Measurements from ENCODE around the gene IQCE.

IQCE gene

GRCh38 chr7:2645274-2645868 lies 86.6 kb downstream of the IQCE start:
- peak in 8 of 11 experiments; percentile 55 to 82 (median 74); a peak in 13 of 22 replicates for TF ChIP-seq Cebpa-rat (IDR thresholded peaks at IDR 0.05)
- no peaks in the 10 kb centered on the region for H3K9me3 ChIP-seq (replicated peaks in 1 of 11)
- peak overlapping the region; percentile 62 to 97 (median 84) for H3K9ac ChIP-seq
- H3K36me3 ChIP-seq: peaks cover 31 to 45% (median 40%) of the 10 kb centered on the region in 11 experiments
- H3K27ac ChIP-seq: peak overlapping the region in 10 of 11 experiments; percentile 28 to 98 (median 92); a peak in 19 of 22 replicates
- peak overlapping the region in 9 of 10 experiments; percentile 14 to 64 (median 52); a peak in 16 of 20 replicates for H3K4me3 ChIP-seq
- peak overlapping the region; percentile 90 to 100 (median 98) for H3K4me2 ChIP-seq
- H3K27me3 ChIP-seq: no peaks in the 10 kb centered on the region
- peaks cover 86 to 99% (median 96%) of the 10 kb centered on the region in 10 experiments for H3K4me1 ChIP-seq
- H4K20me1 ChIP-seq: peaks cover 18 to 96% (median 65%) of the 10 kb centered on the region in 11 experiments; a peak in 20 of 22 replicates

- H3K36me3 ChIP-seq: peaks cover 38 to 51% (median 47%) of the 10 kb centered on the region in 11 experiments
- no peaks in the 10 kb centered on the region for H3K9me3 ChIP-seq (replicated peaks in 1 of 11)
- H4K20me1 ChIP-seq: peaks cover 18 to 97% (median 68%) of the 10 kb centered on the region in 11 experiments; a peak in 20 of 22 replicates
- H3K27ac ChIP-seq: peak overlapping the region in 9 of 11 experiments; percentile 74 to 98 (median 93); a peak in 17 of 22 replicates
- H3K4me2 ChIP-seq: peak overlapping the region in 10 of 11 experiments; percentile 90 to 100 (median 98); a peak in 19 of 22 replicates
- peak overlapping the region; percentile 15 to 97 (median 84); a peak in 17 of 22 replicates for H3K9ac ChIP-seq
- no peaks in the 10 kb centered on the region for H3K27me3 ChIP-seq
- H3K4me3 ChIP-seq: peak overlapping the region in 3 of 10 experiments; percentile 53 to 64 (median 59); a peak in 4 of 20 replicates
- peaks cover 81 to 99% (median 95%) of the 10 kb centered on the region in 10 experiments for H3K4me1 ChIP-seq
- TF ChIP-seq Cebpa-rat (IDR thresholded peaks at IDR 0.05): no peak
Observed at GRCh38 chr7:2646336-2646679, 87.5 kb downstream of the IQCE start.

- Histone ChIP-seq H4K20me1 (peaks cover 22 to 98% (median 72%) of the 10 kb centered on the region in 11 experiments; a peak in 20 of 22 replicates), H3K9me3 (replicated peaks in 1 of 11) (no peaks in the 10 kb centered on the region), H3K36me3 (peaks cover 44 to 57% (median 54%) of the 10 kb centered on the region in 11 experiments), H3K4me1 (peaks cover 74 to 99% (median 95%) of the 10 kb centered on the region in 10 experiments), H3K27ac (peak overlapping the region in 9 of 11 experiments; percentile 74 to 98 (median 93); a peak in 18 of 22 replicates), H3K27me3 (no peaks in the 10 kb centered on the region), H3K4me2 (peak overlapping the region; percentile 28 to 100 (median 98)), H3K4me3 (peak overlapping the region in 2 of 10 experiments; percentile 59 to 64; a peak in 2 of 20 replicates), H3K9ac (peak overlapping the region; percentile 25 to 97 (median 84); a peak in 17 of 22 replicates)
- no peak for TF ChIP-seq Cebpa-rat (IDR thresholded peaks at IDR 0.05)
Observed at GRCh38 chr7:2646680-2647571, 88.1 kb downstream of the IQCE start.

- H3K4me2 ChIP-seq: peak overlapping the region; percentile 24 to 72 (median 42); a peak in 20 of 22 replicates
- H3K4me3 ChIP-seq: no peak overlapping the region
- TF ChIP-seq Cebpa-rat (IDR thresholded peaks at IDR 0.05): no peak
- H3K9ac ChIP-seq: peak overlapping the region in 8 of 11 experiments; percentile 19 to 54 (median 42); a peak in 11 of 22 replicates
- H3K4me1 ChIP-seq: peaks cover 67 to 99% (median 95%) of the 10 kb centered on the region in 10 experiments
- peaks cover 52 to 64% (median 61%) of the 10 kb centered on the region in 11 experiments for H3K36me3 ChIP-seq
- peak overlapping the region in 8 of 11 experiments; percentile 27 to 57 (median 45); a peak in 13 of 22 replicates for H3K27ac ChIP-seq
- no peaks in the 10 kb centered on the region for H3K9me3 ChIP-seq (replicated peaks in 1 of 11)
- H4K20me1 ChIP-seq: peaks cover 30 to 99% (median 80%) of the 10 kb centered on the region in 11 experiments; a peak in 20 of 22 replicates
- H3K27me3 ChIP-seq: no peaks in the 10 kb centered on the region
Observed at GRCh38 chr7:2647594-2648172, 88.9 kb downstream of the IQCE start.

GRCh38 chr7:2649139-2649838 lies 90.5 kb downstream of the IQCE start:
- H3K4me3 ChIP-seq: no peak overlapping the region
- peaks cover 51 to 91% (median 85%) of the 10 kb centered on the region in 10 experiments for H3K4me1 ChIP-seq
- no peaks in the 10 kb centered on the region for H3K27me3 ChIP-seq
- peak overlapping the region in 5 of 11 experiments; percentile 6 to 48 (median 10); a peak in 4 of 22 replicates for H3K9ac ChIP-seq
- H3K9me3 ChIP-seq (replicated peaks in 1 of 11): no peaks in the 10 kb centered on the region
- no peak for TF ChIP-seq Cebpa-rat (IDR thresholded peaks at IDR 0.05)
- H3K27ac ChIP-seq: peak overlapping the region in 5 of 11 experiments; percentile 28 to 44 (median 37); a peak in 10 of 22 replicates
- H3K4me2 ChIP-seq: peak overlapping the region in 4 of 11 experiments; percentile 0 to 45 (median 25); a peak in 4 of 22 replicates
- peaks cover 65 to 81% (median 76%) of the 10 kb centered on the region in 11 experiments for H3K36me3 ChIP-seq
- H4K20me1 ChIP-seq: peaks cover 32 to 98% (median 75%) of the 10 kb centered on the region in 11 experiments; a peak in 20 of 22 replicates

- TF ChIP-seq Cebpa-rat (IDR thresholded peaks at IDR 0.05): no peak
- Histone ChIP-seq H3K27me3 (no peaks in the 10 kb centered on the region), H4K20me1 (peaks cover 32 to 98% (median 72%) of the 10 kb centered on the region in 11 experiments; a peak in 20 of 22 replicates), H3K4me3 (no peak overlapping the region), H3K4me1 (peaks cover 44 to 84% (median 78%) of the 10 kb centered on the region in 10 experiments), H3K36me3 (peaks cover 72 to 88% (median 82%) of the 10 kb centered on the region in 11 experiments), H3K9ac (peak overlapping the region in 3 of 11 experiments; percentile 9 to 48 (median 10); a peak in 2 of 22 replicates), H3K27ac (peak overlapping the region in 5 of 11 experiments; percentile 28 to 44 (median 37); a peak in 4 of 22 replicates), H3K9me3 (replicated peaks in 1 of 11) (no peaks in the 10 kb centered on the region), H3K4me2 (peak overlapping the region in 5 of 11 experiments; percentile 0 to 45 (median 24); a peak in 4 of 22 replicates)
Observed at GRCh38 chr7:2649991-2650390, 91.2 kb downstream of the IQCE start.

GRCh38 chr7:2650451-2650850 lies 91.7 kb downstream of the IQCE start:
- peak overlapping the region in 4 of 11 experiments; percentile 9 to 48 (median 20); a peak in 2 of 22 replicates for H3K9ac ChIP-seq
- peaks cover 75 to 92% (median 86%) of the 10 kb centered on the region in 11 experiments for H3K36me3 ChIP-seq
- peak overlapping the region in 1 of 11 experiments; percentile 26; a peak in 2 of 22 replicates for H3K27ac ChIP-seq
- peaks cover 39 to 79% (median 73%) of the 10 kb centered on the region in 10 experiments for H3K4me1 ChIP-seq
- H3K4me3 ChIP-seq: no peak overlapping the region
- no peaks in the 10 kb centered on the region for H3K27me3 ChIP-seq
- peaks cover 32 to 98% (median 72%) of the 10 kb centered on the region in 11 experiments; a peak in 20 of 22 replicates for H4K20me1 ChIP-seq
- TF ChIP-seq Cebpa-rat (IDR thresholded peaks at IDR 0.05): no peak
- peak overlapping the region in 4 of 11 experiments; percentile 0 to 45 (median 25); a peak in 4 of 22 replicates for H3K4me2 ChIP-seq
- no peaks in the 10 kb centered on the region for H3K9me3 ChIP-seq (replicated peaks in 1 of 11)

Data from BLaER1 treated with 17β-estradiol and CSF1 and Interleukin-3, amounts not matched to agents 10 nM and 100 nM (cell line).